Right lobe of liver (tissue), 6 donors: ENCODE data around the gene NFIA. TPM values are rescaled to one million over a fixed set of nuclear protein-coding genes. Genes with fewer than 3 reads are reported as not detected.

ENCODE experiments used
- ATAC-seq, 4 donors: fragments of 200-7000 bp; cut with Tn5 transposase; one replicate each; pipeline ENCODE4 v1.9.1; 2020; ENCODE audit warnings: mild to moderate bottlenecking in 4 of 4, moderate library complexity in 4 of 4
- DNase-seq, 3 donors: peaks; one replicate each; pipeline ENCODE4 v3.0.0-alpha.2; 2020
- H3K27ac ChIP-seq, 3 donors: fragments of 200-600 bp; one replicate each; pipeline ENCODE4 v1.8.0; 2022
- H3K27me3 ChIP-seq, 2 donors: fragments of 200-600 bp; one replicate each; pipeline ENCODE4 v1.8.0; 2022
- H3K36me3 ChIP-seq, 4 donors: fragments of 200-600 bp; sonication (generic) in 1 of 4; one replicate each; pipeline versions ENCODE4 v1.5.1 to v1.8.0; 2017 to 2022; ENCODE audit warnings: control low read depth in 1 of 4
- H3K4me1 ChIP-seq, 4 donors: fragments of 200-600 bp; sonication (generic) in 1 of 4; one replicate each; pipeline versions ENCODE4 v1.5.1 to v1.8.0; 2017 to 2022; ENCODE audit warnings: control low read depth in 1 of 4
- H3K4me3 ChIP-seq, 3 donors: fragments of 200-600 bp; one replicate each; pipeline ENCODE4 v1.8.0; 2022
- H3K9me3 ChIP-seq, 4 donors: fragments of 200-600 bp; sonication (generic) in 1 of 4; one replicate each; pipeline versions ENCODE4 v1.5.1 to v1.8.0; 2017 to 2022; ENCODE audit warnings: control low read depth in 1 of 4
- POLR2A ChIP-seq: fragments of 450-650 bp; IDR thresholded peaks from one replicate; pipeline ENCODE4 v1.6.1; 2017; ENCODE audit warnings: antibody characterized with exemption, mild to moderate bottlenecking
- WGBS: methylation state at CpG from one replicate; pipeline ENCODE4 v1.1.6; 2018; ENCODE audit warnings: low coverage, low lambda C conversion rate; ENCODE audit not compliant: insufficient coverage; ENCODE audit errors: missing lambda C conversion rate; 5-methylcytosine and 5-hydroxymethylcytosine counted together
- intact Hi-C, 2 donors: fragments of 100-400 bp; cut with DNase I; formaldehyde crosslinking; loops; one replicate each; pipeline versions ENCODE4 v1.11.2 to v1.14.1; 2022
- total RNA-seq, 6 experiments: library from RNA; depleted of rRNA in 2 of 6; stranded (reverse); fragments of >200 nt in 2 of 6; fragmentation: NEBNext Ultra II Directional in 3 of 6; extraction: Animal tissue kit (Norgen Biotek cat#: 25700) in 3 of 6; gene quantifications; one replicate each; pipeline versions ENCODE4 v1.1.0 to v1.2.4, GENCODE V29; 2016 to 2023
- TF ChIP-seq, protein P1 (sequence below), 4 donors: fragments of 200-600 bp in 3 of 4; fragments of 450-650 bp in 1 of 4; IDR thresholded peaks; one replicate each; pipeline versions ENCODE4 v1.5.1 to v1.8.0; 2016 to 2022; ENCODE audit warnings: antibody characterized with exemption in 4 of 4, mild to moderate bottlenecking in 2 of 4
- donor health status: DM: no; HTN: yes; CAD: no.
- donor health status: DM: no; HTN: no; CAD: no.
- donor health status: DM: no; HTN: no; CAD: no.
- donor health status: DM: no; HTN: yes; CAD: no.
- donor health status: DM: no; HTN: yes; CAD: no.

The NFIA gene
- total RNA-seq, 6 experiments from 2014 or later: 36.7 to 97.2 (median 57.9) TPM

DNA sequence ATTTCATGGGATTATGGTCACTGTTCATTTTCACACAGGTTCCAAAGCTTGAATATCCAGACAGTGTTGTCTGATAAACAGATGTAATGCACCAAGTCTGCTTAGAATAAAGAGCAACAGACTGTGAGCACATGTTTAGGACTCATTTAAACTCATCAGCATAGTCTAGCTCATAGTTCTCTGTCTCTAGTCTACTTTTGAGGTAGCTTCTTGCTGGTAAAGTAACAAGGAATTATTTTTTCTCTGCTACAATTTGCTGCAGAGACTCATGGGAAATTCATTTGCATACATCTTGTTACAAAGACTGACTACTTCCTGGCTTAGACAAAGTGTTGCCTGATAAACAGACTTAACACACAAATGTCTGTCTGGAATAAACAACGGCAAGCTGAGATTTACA is 187.2 kb downstream of the NFIA start:
- Histone ChIP-seq H3K4me3 (no peak overlapping the region), H3K4me1 (peaks cover 0 to 12% (median 0%) of the 10 kb centered on the region in 4 donors), H3K9me3 (no peaks in the 10 kb centered on the region), H3K27ac (no peak overlapping the region), H3K27me3 (no peaks in the 10 kb centered on the region), H3K36me3 (no peaks in the 10 kb centered on the region)
- TF ChIP-seq POLR2A: no peak
- TF ChIP-seq, protein P1, sequence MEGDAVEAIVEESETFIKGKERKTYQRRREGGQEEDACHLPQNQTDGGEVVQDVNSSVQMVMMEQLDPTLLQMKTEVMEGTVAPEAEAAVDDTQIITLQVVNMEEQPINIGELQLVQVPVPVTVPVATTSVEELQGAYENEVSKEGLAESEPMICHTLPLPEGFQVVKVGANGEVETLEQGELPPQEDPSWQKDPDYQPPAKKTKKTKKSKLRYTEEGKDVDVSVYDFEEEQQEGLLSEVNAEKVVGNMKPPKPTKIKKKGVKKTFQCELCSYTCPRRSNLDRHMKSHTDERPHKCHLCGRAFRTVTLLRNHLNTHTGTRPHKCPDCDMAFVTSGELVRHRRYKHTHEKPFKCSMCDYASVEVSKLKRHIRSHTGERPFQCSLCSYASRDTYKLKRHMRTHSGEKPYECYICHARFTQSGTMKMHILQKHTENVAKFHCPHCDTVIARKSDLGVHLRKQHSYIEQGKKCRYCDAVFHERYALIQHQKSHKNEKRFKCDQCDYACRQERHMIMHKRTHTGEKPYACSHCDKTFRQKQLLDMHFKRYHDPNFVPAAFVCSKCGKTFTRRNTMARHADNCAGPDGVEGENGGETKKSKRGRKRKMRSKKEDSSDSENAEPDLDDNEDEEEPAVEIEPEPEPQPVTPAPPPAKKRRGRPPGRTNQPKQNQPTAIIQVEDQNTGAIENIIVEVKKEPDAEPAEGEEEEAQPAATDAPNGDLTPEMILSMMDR (IDR thresholded peaks at IDR 0.05): no peak
- ATAC-seq (no peak), DNase-seq (no peak)
- 56% methylated on average over 1 of the region's 1 CpG for WGBS
- intact Hi-C loops: no loop called here

DNA sequence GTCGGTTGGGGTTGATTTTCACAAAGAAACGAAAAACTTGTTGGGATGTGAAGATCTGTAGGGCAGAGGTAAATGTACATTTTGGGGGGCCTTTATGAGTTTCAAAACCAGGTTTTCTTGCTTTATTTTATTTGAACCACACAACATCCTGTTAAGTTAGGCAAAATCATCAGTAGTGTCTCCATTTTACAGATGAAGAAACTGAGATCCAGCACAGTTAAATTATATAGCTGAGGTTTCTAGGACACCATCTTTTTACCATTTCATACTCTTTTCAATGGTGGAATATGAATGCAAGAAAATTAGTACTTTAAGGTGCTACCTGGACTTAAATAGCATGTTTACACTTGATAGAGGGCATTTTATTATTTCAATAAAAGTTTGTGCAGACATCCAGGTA is 187.7 kb downstream of the NFIA start:
- H3K27me3 ChIP-seq: no peaks in the 10 kb centered on the region
- H3K4me3 ChIP-seq: no peak overlapping the region
- 95% methylated on average over 2 of the region's 2 CpGs for WGBS
- intact Hi-C loops: no loop called here
- H3K9me3 ChIP-seq: no peaks in the 10 kb centered on the region
- H3K4me1 ChIP-seq: peaks cover 0 to 12% (median 0%) of the 10 kb centered on the region in 4 donors
- H3K36me3 ChIP-seq: no peaks in the 10 kb centered on the region
- no peak overlapping the region for H3K27ac ChIP-seq
- TF ChIP-seq, protein P1 (IDR thresholded peaks at IDR 0.05): no peak
- TF ChIP-seq POLR2A: no peak
- DNase-seq (no peak), ATAC-seq (no peak)

- Histone ChIP-seq H3K27ac (no peak overlapping the region), H3K27me3 (no peaks in the 10 kb centered on the region), H3K36me3 (no peaks in the 10 kb centered on the region), H3K4me1 (peaks cover 0 to 12% (median 0%) of the 10 kb centered on the region in 4 donors), H3K4me3 (no peak overlapping the region), H3K9me3 (no peaks in the 10 kb centered on the region)
- 66% methylated on average over 8 of the region's 8 CpGs for WGBS
- DNase-seq (no peak), ATAC-seq (peak in 1 of 4 donors; percentile 32)
- TF ChIP-seq, protein P1 (IDR thresholded peaks at IDR 0.05): no peak
- TF ChIP-seq POLR2A: no peak
- intact Hi-C loops: no loop called here
Observed at GRCh38 chr1:61270761-61271411, 188.5 kb downstream of the NFIA start.

DNA sequence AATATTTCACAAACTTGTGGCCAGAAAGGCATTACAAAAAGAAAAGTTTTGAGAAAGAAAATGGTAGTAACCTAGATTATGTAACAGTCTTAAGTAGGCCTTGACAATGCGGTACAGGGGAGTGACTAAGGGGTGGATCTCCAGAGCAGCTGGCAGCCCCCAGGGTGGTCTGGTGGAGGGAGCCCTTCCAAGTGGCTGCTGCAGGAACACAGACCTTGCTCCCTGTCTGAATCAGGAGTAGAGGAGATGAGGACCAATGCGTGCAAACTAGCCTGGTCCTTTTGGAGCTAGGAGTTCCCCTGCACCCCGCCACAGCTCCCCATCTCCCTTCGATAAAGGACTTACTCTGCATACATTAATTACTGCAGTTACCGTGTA is 189.0 kb downstream of the NFIA start:
- DNase-seq: no peak
- WGBS: 89% methylated on average over 1 of the region's 5 CpGs
- no peaks in the 10 kb centered on the region for H3K36me3 ChIP-seq

More for the DNA sequence above, 189.0 kb downstream of the NFIA start:
- no peak overlapping the region for H3K4me3 ChIP-seq
- ATAC-seq: no peak
- TF ChIP-seq, protein P1 (IDR thresholded peaks at IDR 0.05): no peak
- TF ChIP-seq POLR2A: no peak
- peaks cover 0 to 12% (median 0%) of the 10 kb centered on the region in 4 donors for H3K4me1 ChIP-seq
- H3K27me3 ChIP-seq: no peaks in the 10 kb centered on the region
- intact Hi-C loops: no loop called here
- no peak overlapping the region for H3K27ac ChIP-seq
- no peaks in the 10 kb centered on the region for H3K9me3 ChIP-seq
